NCI-H1417 (cell line): Measurements from ENCODE around the gene HSFX2.
"Not testable (repeated sequence)": the region's sequence is repeated elsewhere in the genome, so short reads cannot be mapped to it uniquely, and the experiment has no call there.

ENCODE experiments used
- DNase-seq, 3 experiments: peaks; one replicate each; lab custom pipeline; 2025; lab: John Stamatoyannopoulos, UW

HSFX2 gene

GRCh38 chrX:149595214-149595613, at the start of gene HSFX2:
Gene HSFX2 (minus strand): TSS chrX:149595314. CDS start chrX:149594700, 614 bp downstream.
- not testable (repeated sequence) for DNase-seq

GRCh38 chrX:149643496-149643895, 48.4 kb upstream of the HSFX2 start:
- peak in 2 of 3 experiments; percentile 6 to 63 for DNase-seq

GRCh38 chrX:149641835-149642234, 46.7 kb upstream of the HSFX2 start:
- no peak for DNase-seq

GRCh38 chrX:149641432-149641831, 46.3 kb upstream of the HSFX2 start:
- no peak for DNase-seq

- no peak for DNase-seq
Observed at GRCh38 chrX:149639568-149639967, 44.5 kb upstream of the HSFX2 start.

GRCh38 chrX:149638860-149639259, 43.7 kb upstream of the HSFX2 start:
- no peak for DNase-seq

- no peak for DNase-seq
Observed at GRCh38 chrX:149633511-149633910, 38.4 kb upstream of the HSFX2 start.

- DNase-seq = peak; percentile 69 to 76 (median 74)
Observed at GRCh38 chrX:149631234-149632165, 36.4 kb upstream of the HSFX2 start, which contains the start of gene TMEM185A. Gene TMEM185A (minus strand): TSS chrX:149631792. CDS start chrX:149631580, 212 bp downstream.

- DNase-seq = peak in 2 of 3 experiments; percentile 34 to 39
Observed at GRCh38 chrX:149630681-149631233, 35.6 kb upstream of the HSFX2 start.

- DNase-seq = no peak
Observed at GRCh38 chrX:149629730-149630387, 34.7 kb upstream of the HSFX2 start.

GRCh38 chrX:149628768-149629167, 33.7 kb upstream of the HSFX2 start:
- DNase-seq = no peak

- DNase-seq = no peak
Observed at GRCh38 chrX:149628280-149628679, 33.2 kb upstream of the HSFX2 start.

GRCh38 chrX:149626829-149627228, 31.7 kb upstream of the HSFX2 start:
- not testable (repeated sequence) for DNase-seq

GRCh38 chrX:149619662-149620061, 24.5 kb upstream of the HSFX2 start:
- not testable (repeated sequence) for DNase-seq

GRCh38 chrX:149618871-149619270, 23.8 kb upstream of the HSFX2 start:
- no peak for DNase-seq

- no peak for DNase-seq
Observed at GRCh38 chrX:149611623-149612175, 16.6 kb upstream of the HSFX2 start.

GRCh38 chrX:149610511-149610910, 15.4 kb upstream of the HSFX2 start:
- no peak for DNase-seq

- no peak for DNase-seq
Observed at GRCh38 chrX:149607699-149608098, 12.6 kb upstream of the HSFX2 start.

GRCh38 chrX:149605248-149605885, 10.3 kb upstream of the HSFX2 start:
- DNase-seq = not testable (repeated sequence)

GRCh38 chrX:149598603-149599002, 3.5 kb upstream of the HSFX2 start:
- not testable (repeated sequence) for DNase-seq

- DNase-seq = not testable (repeated sequence)
Observed at GRCh38 chrX:149595943-149596342, 829 bp upstream of the HSFX2 start.

- not testable (repeated sequence) for DNase-seq
Observed at GRCh38 chrX:149590993-149591392, 4.1 kb downstream of the HSFX2 start.
